NCI-H345 treated with DMSO at 0.1 percent for 48 hours (cell line): ENCODE results near the gene MIF4GD.
"Not testable (repeated sequence)": the region's sequence is repeated elsewhere in the genome, so short reads cannot be mapped to it uniquely, and the experiment has no call there.

ENCODE experiments used
- DNase-seq: peaks from one replicate; lab custom pipeline; 2025; ENCODE audit not compliant: unreplicated experiment; lab: John Stamatoyannopoulos, UW

Gene MIF4GD

GRCh38 chr17:75288770-75289114 lies 17.7 kb upstream of the MIF4GD start:
- DNase-seq = peak; percentile 63

- DNase-seq = no peak
Measured at GRCh38 chr17:75288359-75288758, 17.3 kb upstream of the MIF4GD start.

GRCh38 chr17:75287221-75287620 lies 16.2 kb upstream of the MIF4GD start:
- DNase-seq = no peak

- no peak for DNase-seq
Measured at GRCh38 chr17:75285123-75285522, 14.1 kb upstream of the MIF4GD start.

- not testable (repeated sequence) for DNase-seq
Measured at GRCh38 chr17:75280189-75280588, 9.2 kb upstream of the MIF4GD start.

DNA sequence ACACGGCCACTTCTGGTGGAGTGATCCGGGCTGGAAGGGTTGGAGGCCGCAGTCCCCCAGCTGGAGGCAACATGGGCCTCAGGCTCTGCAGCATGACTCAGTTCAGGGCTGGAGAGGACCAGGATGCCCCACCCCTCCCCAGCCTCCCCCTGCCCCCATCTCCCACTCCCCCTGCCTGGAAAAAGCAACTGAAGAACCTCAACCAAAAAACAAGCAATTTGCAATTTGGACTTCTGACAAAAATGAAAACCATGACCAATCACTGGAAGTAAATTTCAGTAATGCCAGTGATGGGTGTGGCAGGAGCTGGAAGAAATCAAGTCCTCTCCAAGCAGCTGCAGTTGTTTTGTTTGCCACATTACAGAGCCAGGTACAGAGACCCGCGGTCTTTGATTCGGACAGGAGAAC lies 6.6 kb upstream of the MIF4GD start:
- no peak for DNase-seq

GRCh38 chr17:75273977-75274708 lies 3.1 kb upstream of the MIF4GD start:
- DNase-seq = no peak

DNA sequence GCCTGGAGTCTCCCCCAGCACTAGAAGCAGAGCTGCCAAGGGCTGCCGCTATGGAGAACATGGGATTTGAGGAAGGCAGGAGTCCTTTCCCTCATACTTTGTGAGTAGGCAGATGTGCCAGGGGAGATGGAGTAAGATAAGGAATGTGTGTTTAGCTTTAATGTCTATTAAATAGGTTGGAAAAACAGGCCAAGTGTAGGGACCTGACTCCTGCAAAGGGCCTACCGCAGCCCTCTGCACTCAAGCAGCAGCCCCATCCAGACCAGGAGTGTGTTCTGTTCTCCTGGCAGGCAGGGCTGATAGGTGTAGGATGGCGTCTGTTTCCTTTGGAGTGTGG lies 1.8 kb upstream of the MIF4GD start:
- DNase-seq = no peak

DNA sequence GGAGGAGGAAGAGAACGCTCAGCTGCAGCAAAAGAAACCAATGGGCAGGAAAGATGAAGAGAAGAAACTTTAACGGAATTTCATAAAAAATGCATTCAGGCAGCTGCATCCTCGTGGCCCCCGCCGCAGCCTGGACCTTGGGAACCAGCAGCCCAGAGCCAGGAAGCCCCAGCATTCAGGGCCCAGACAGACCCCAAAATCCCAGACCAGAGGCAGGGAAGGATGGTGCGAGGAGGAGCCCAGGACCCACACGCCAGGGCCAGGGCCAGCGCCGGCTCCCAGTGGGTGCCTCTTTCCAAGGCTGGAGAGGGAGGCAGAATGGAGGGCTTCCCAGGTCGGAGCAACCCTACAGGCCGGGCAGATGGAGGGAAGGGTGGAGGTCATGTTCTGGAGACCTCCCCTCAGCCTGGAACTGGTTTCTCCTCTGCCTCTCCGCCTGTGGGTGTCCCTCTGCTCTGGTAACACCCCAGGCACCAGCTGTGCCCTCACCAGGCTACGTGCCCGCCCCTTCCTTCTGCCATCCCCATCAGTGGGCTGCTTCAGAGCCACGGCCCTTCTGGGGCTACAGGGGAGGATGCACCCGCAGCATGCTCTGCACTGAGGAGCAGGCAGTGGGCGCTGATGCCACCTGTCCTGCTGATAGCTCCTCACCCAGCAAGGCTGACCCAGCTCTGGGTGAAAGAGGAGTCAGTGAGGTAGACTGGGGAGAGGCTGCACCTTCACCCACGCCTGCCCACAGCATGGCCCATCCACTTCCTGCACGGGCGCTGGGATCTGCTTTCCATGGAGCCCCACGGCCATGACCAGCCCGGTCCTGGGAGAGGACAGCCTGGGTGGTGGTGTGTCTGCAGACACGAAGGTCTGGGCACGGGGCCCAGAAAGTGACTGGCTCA lies 1.2 kb upstream of the MIF4GD start:
- no peak for DNase-seq

DNA sequence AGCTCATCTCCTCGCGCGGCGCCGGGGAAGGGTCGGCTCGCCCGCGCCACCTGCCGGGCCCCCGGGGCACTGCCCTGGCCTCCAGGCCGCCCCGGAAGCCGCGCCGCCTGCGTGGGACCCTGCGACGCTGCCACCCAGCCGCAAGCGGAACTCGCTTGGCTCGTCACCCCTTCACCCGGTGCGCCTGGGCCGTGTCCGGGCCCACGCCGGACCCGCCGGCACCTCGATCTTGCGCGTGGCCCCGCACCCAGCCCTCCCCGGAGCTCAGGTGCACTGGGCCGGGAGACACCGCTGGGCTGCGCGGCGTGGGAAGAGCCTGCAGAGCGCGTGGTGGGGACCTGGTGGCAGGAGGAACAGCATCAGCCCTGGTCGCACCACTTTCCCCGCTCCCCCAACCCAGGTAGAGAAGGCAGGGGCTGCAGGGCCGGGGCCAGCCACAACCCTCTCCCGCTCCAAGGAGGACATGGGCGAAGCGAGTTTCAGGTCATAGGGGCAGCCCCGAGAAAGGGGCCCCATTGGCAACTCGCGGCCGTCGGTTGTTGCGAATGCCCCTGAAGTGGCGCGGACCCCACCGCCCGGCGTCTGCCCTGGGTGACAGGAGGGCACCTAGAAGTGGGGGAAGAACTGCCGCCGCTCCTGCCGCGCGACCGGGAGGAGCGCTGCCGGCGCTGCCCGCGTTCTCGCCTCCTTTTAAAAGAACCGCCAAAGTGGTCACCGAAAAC lies 363 bp upstream of the MIF4GD start:
- peak; percentile 75 for DNase-seq

DNA sequence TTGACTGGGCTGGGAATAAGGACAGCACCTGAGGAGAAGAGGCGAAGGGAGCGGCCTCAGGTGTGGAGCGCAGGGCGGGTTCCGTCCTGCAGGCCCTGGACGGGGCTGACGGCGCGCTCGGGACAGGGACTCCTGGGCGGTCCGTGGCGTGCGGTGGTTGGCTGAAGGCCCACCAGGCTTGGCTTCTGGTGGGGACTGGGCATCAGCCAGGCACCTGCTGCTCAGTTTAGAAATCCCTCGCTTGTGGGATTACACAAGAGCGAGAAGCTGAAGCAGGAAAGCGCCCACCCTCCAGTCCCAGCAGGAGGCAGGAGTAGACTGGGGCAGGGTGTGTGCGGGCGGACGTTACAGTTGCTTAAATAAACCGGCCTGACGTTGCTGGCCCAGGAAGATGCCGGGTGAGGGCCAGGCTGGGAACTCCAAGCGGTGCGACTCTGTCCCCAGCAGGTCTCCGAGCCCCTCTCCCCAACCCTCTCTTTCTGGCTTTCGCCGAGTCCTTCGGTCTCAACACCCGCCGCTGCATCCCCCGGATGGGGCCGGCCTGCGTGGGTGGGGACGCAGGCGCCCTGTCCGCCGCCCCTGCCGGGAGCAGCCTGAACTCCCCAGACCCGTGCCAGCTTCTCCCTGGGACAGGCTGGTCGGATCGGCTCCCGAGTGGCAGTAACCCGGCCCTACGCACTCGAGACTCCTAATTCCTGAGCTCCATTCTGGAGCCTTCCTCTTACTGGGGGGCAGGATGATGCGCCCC lies 639 bp downstream of the MIF4GD start:
- peak; percentile 71 for DNase-seq

DNA sequence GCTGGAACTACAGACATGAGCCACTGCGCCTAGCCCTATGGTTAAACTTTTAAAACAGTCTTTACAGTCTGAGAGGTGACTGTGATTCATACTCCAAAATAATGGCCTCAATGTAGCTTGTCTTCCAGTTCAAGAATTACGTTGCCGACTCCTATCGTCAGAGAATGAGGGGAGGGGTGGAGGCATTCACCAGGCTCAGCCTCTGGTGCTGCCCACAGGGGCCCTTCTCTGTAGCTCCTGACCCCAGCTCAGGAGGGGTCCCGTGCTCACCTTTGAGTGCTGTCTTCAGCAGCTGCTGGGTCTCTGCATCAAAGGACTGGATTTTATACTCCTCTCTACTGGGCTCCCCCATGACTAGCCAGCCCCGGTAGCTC lies 1.2 kb downstream of the MIF4GD start:
- peak; percentile 65 for DNase-seq

- DNase-seq = no peak
Measured at GRCh38 chr17:75267411-75268232, 3.4 kb downstream of the MIF4GD start.

- DNase-seq = no peak
Measured at GRCh38 chr17:75267153-75267410, 3.9 kb downstream of the MIF4GD start.

DNA sequence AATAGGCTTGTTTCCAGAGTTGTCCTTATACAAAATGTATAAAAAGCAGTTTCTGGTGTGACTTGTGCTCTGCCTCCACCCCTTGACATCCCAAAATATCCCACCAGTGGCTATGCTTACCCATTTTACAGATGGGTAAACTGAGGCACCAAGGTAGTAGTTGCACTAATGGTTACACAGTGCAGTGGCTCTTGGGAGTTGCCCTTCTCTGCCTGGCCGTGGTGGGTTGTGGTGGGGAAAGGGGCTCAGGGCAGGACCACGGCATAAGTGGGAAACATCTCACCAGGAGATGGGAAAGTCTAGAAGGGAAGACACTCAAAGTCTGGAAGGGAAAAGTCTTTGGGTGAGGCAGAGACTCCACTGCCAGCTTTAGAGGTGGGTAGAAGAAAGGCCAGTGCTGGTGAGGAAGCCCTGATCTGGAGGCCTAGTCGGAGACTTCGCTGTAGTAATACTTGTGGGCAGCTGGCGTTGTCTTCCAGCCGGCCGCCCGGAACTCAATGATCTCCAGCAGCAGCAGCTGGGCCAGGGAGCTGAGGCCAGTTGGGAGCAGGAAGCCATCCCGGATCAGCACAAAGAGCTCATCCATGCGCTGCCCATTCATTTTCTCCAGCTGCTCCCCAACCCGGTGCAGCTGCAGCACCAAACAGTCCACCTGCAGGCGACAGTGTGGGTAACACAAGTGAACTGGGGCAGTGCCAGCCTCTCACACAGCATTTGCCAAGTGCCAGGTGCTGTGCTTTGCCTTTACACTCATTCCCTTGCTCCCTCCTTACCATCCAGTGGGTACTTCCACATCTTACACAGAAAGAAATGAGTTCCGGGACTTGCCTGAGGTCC lies 4.5 kb downstream of the MIF4GD start:
- DNase-seq = no peak

GRCh38 chr17:75265614-75266315 lies 5.3 kb downstream of the MIF4GD start:
- DNase-seq = no peak

- DNase-seq = no peak
Measured at GRCh38 chr17:75263055-75263454, 8.0 kb downstream of the MIF4GD start.

DNA sequence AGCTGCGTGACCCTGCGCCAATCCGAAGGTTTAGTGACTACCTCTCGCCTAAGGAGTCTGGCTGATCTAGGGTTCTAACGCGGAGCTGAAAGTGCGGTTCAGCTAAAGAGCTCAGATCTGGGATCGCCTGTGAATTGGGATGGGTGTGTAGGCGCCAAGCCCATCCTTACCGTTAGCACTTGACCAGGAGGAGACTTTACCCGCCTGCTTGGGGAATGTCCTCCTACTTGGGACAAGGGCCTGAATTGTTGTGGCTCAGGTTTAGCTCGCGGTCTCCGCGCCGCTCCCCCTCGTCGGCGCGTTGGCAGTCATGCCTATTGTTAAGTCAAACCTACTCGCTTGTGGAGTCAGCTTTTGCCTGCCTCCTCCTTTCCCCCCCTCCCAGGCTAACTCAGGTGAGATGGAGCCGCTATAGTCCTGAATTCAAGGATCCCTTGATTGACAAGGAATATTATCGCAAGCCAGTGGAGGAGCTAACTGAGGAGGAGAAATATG lies 8.9 kb downstream of the MIF4GD start:
- no peak for DNase-seq
